Stomach (tissue), 9 donors: Measurements from ENCODE around the gene EPHB1. TPM values are rescaled to one million over a fixed set of nuclear protein-coding genes. Genes with fewer than 3 reads are reported as not detected.

Source experiments
- DNase-seq, 2 donors: peaks; one replicate each; pipeline versions ENCODE4 v3.0.0 to v3.0.0-alpha.2; 2013 to 2019
- H3K27ac ChIP-seq, 5 donors: fragments of 200-600 bp in 4 of 5; sonication (generic) in 4 of 5; one replicate each; pipeline ENCODE4 v1.5.1; 2013 to 2019; ENCODE audit warnings: mild to moderate bottlenecking in 1 of 5, moderate library complexity in 1 of 5
- H3K27me3 ChIP-seq, 3 donors: fragments of 200-600 bp; sonication (generic); one replicate each; pipeline ENCODE4 v1.5.1; 2017 to 2019; ENCODE audit warnings: mixed run types in 1 of 3
- H3K36me3 ChIP-seq, 4 donors: fragments of 200-600 bp; sonication (generic); 1 replicate in 3 of 4; 2 replicates in 1 of 4; pipeline ENCODE4 v1.5.1; 2016 to 2019
- H3K4me1 ChIP-seq, 4 donors: fragments of 200-600 bp; sonication (generic); one replicate each; pipeline ENCODE4 v1.5.1; 2016 to 2019
- H3K4me3 ChIP-seq, 4 donors: fragments of 200-600 bp; sonication (generic) in 3 of 4; one replicate each; pipeline ENCODE4 v1.5.1; 2016 to 2019; ENCODE audit warnings: mild to moderate bottlenecking in 1 of 4
- H3K9me3 ChIP-seq, 4 donors: fragments of 200-600 bp; sonication (generic); one replicate each; pipeline ENCODE4 v1.5.1; 2016 to 2019
- CTCF ChIP-seq, 7 experiments: fragments of 450-650 bp in 4 of 7; fragments of 200-600 bp in 3 of 7; sonication (generic) in 3 of 7; IDR thresholded peaks; one replicate each; pipeline ENCODE4 v1.5.1; 2016 to 2019; ENCODE audit warnings: antibody characterized with exemption in 7 of 7, control low read depth in 2 of 7, mild to moderate bottlenecking in 1 of 7
- EP300 ChIP-seq: sonication (generic); formaldehyde crosslinking; IDR thresholded peaks from one replicate; pipeline ENCODE4 v1.6.1; 2017; ENCODE audit warnings: antibody characterized with exemption
- POLR2A ChIP-seq, 4 donors: fragments of 450-650 bp; IDR thresholded peaks; one replicate each; pipeline ENCODE4 v1.6.1; 2016; ENCODE audit warnings: antibody characterized with exemption in 4 of 4, control low read depth in 2 of 4, mild to moderate bottlenecking in 1 of 4, moderate library complexity in 1 of 4
- POLR2AphosphoS5 ChIP-seq, 3 donors: sonication (generic); formaldehyde crosslinking; IDR thresholded peaks; one replicate each; pipeline ENCODE4 v1.6.1; 2016; ENCODE audit warnings: antibody characterized with exemption in 3 of 3
- WGBS, 5 donors: extraction: QIAGEN DNeasy Blood & Tissue Kit in 3 of 5; methylation state at CpG; one replicate each; pipeline versions ENCODE4 v1.1.5 to v1.1.7; 2013 to 2018; 5-methylcytosine and 5-hydroxymethylcytosine counted together
- intact Hi-C: fragments of 100-400 bp; cut with DNase I; formaldehyde crosslinking; loops from one replicate; pipeline ENCODE4 v1.15.1; 2023; ENCODE audit warnings: low total_unique reads
- polyA plus RNA-seq, 3 donors: library from polyadenylated mRNA; stranded (reverse); fragments of 200-250 nt; gene quantifications; one replicate each; pipeline ENCODE4 v1.2.3, GENCODE V29; 2013
- total RNA-seq, 5 donors: library from RNA; depleted of rRNA; stranded (reverse); fragments of >200 nt; gene quantifications; one replicate each; pipeline versions ENCODE4 v1.1.0 to v1.2.3, GENCODE V29; 2014 to 2016
- donor health status: healthy with polysubstance abuse.
- donor health status: Bipolar disorder and iron deficiency.
- donor health status: healthy.

Gene EPHB1
- total and polyA plus RNA-seq, 8 donors: 0.13 to 2.3 (median 1.0) TPM; not detected in 4

- Histone ChIP-seq H3K9me3 (no peaks in the 10 kb centered on the region), H3K4me1 (no peaks in the 10 kb centered on the region), H3K36me3 (no peaks in the 10 kb centered on the region), H3K4me3 (no peak overlapping the region), H3K27ac (no peak overlapping the region), H3K27me3 (no peaks in the 10 kb centered on the region)
- TF ChIP-seq CTCF (IDR thresholded peaks at IDR 0.05) (no peak), POLR2A (IDR thresholded peaks at IDR 0.05) (no peak), EP300 (no peak), POLR2AphosphoS5 (IDR thresholded peaks at IDR 0.05) (no peak)
- intact Hi-C loops: no loop called here
- DNase-seq: no peak
- 75 to 89% (median 82%) methylated on average over 3 of the region's 3 CpGs for WGBS, 5 donors
Measured at GRCh38 chr3:135258916-135259315, 463.9 kb downstream of the EPHB1 start.

GRCh38 chr3:135260025-135260424, 465.0 kb downstream of the EPHB1 start:
- H3K27ac ChIP-seq: no peak overlapping the region
- H3K9me3 ChIP-seq: no peaks in the 10 kb centered on the region
- TF ChIP-seq POLR2AphosphoS5 (IDR thresholded peaks at IDR 0.05) (no peak), POLR2A (IDR thresholded peaks at IDR 0.05) (no peak), CTCF (IDR thresholded peaks at IDR 0.05) (no peak), EP300 (no peak)
- H3K27me3 ChIP-seq: no peaks in the 10 kb centered on the region
- H3K4me1 ChIP-seq: no peaks in the 10 kb centered on the region
- no peak overlapping the region for H3K4me3 ChIP-seq
- intact Hi-C loops: no loop called here
- 60 to 79% (median 68%) methylated on average over 2 of the region's 2 CpGs for WGBS, 5 donors
- no peaks in the 10 kb centered on the region for H3K36me3 ChIP-seq
- DNase-seq: no peak

- H3K4me1 ChIP-seq: no peaks in the 10 kb centered on the region
- H3K36me3 ChIP-seq: no peaks in the 10 kb centered on the region
- TF ChIP-seq CTCF (IDR thresholded peaks at IDR 0.05): no peak
- TF ChIP-seq POLR2AphosphoS5 (IDR thresholded peaks at IDR 0.05): no peak
- no peak for TF ChIP-seq EP300
- TF ChIP-seq POLR2A (IDR thresholded peaks at IDR 0.05): no peak
- intact Hi-C loops: no loop called here
- no peak for DNase-seq
- WGBS, 5 donors: 85 to 94% (median 91%) methylated on average over 6 of the region's 6 CpGs
- no peaks in the 10 kb centered on the region for H3K27me3 ChIP-seq
- H3K4me3 ChIP-seq: no peak overlapping the region
- H3K27ac ChIP-seq: no peak overlapping the region
- no peaks in the 10 kb centered on the region for H3K9me3 ChIP-seq
Measured at GRCh38 chr3:135261214-135261775, 466.2 kb downstream of the EPHB1 start.

- intact Hi-C loops: no loop called here
Measured at GRCh38 chr3:135261916-135262315, 466.9 kb downstream of the EPHB1 start.

More at GRCh38 chr3:135261916-135262315, 466.9 kb downstream of the EPHB1 start:
- no peak for TF ChIP-seq CTCF (IDR thresholded peaks at IDR 0.05)
- TF ChIP-seq POLR2A (IDR thresholded peaks at IDR 0.05): no peak
- TF ChIP-seq EP300: no peak
- TF ChIP-seq POLR2AphosphoS5 (IDR thresholded peaks at IDR 0.05): no peak
- Histone ChIP-seq H3K4me3 (no peak overlapping the region), H3K9me3 (no peaks in the 10 kb centered on the region), H3K36me3 (no peaks in the 10 kb centered on the region), H3K27me3 (no peaks in the 10 kb centered on the region), H3K27ac (no peak overlapping the region), H3K4me1 (no peaks in the 10 kb centered on the region)
- DNase-seq: no peak
- WGBS, 5 donors: 67 to 93% (median 83%) methylated on average over 1 of the region's 1 CpG
